Activated B cell treated with CpG ODN at 0.5 μM for 24 hours (primary cell): Measurements from ENCODE around the gene TIMP2. TPM values are rescaled to one million over a fixed set of nuclear protein-coding genes. Genes with fewer than 3 reads are reported as not detected.
"Not testable (repeated sequence)": the region's sequence is repeated elsewhere in the genome, so short reads cannot be mapped to it uniquely, and the experiment has no call there.

Experiments used
- ATAC-seq: fragments of 200-7000 bp; cut with Tn5 transposase; one replicate; pipeline ENCODE4 v1.10.0; 2021; ENCODE audit warnings: low read depth, mild to moderate bottlenecking, moderate library complexity
- CTCF ChIA-PET: fragments of 350-600 bp; sonication (Branson Sonifier 250); formaldehyde crosslinking; loops from one replicate; lab custom pipeline; 2021; ENCODE audit warnings: antibody characterized with exemption; lab: Charles Lee
- POLR2A ChIA-PET: fragments of 350-600 bp; sonication (Branson Sonifier 250); formaldehyde crosslinking; loops from one replicate; lab custom pipeline; 2021; ENCODE audit warnings: antibody characterized with exemption; lab: Charles Lee
- DNase-seq: peaks from one replicate; pipeline ENCODE4 v3.0.0; 2022
- H3K27ac Mint-ChIP-seq: one replicate; pipeline ENCODE4 v1.8.0; 2020; ENCODE audit warnings: mixed read lengths
- H3K27me3 Mint-ChIP-seq: one replicate; pipeline ENCODE4 v1.8.0; 2021; ENCODE audit warnings: mixed read lengths
- H3K36me3 Mint-ChIP-seq: one replicate; pipeline ENCODE4 v1.8.0; 2021; ENCODE audit warnings: low read depth, mixed read lengths
- H3K4me1 Mint-ChIP-seq: one replicate; pipeline ENCODE4 v1.8.0; 2021; ENCODE audit warnings: mixed read lengths
- H3K4me3 Mint-ChIP-seq: one replicate; pipeline ENCODE4 v1.8.0; 2020; ENCODE audit warnings: mild to moderate bottlenecking, mixed read lengths
- H3K9me3 Mint-ChIP-seq: one replicate; pipeline ENCODE4 v1.8.0; 2020; ENCODE audit warnings: mixed read lengths
- intact Hi-C: fragments of 100-400 bp; cut with micrococcal nuclease; formaldehyde crosslinking; loops from one replicate; pipeline ENCODE4 v1.15.1; 2024
- total RNA-seq: library from RNA; stranded (reverse); gene quantifications from 2 replicates; pipeline ENCODE4 v1.2.3, GENCODE V29; 2022
- TF ChIP-seq, protein P1 (sequence below): fragments of 200-600 bp; IDR thresholded peaks from one replicate; pipeline ENCODE4 v1.8.0; 2022; ENCODE audit warnings: antibody characterized with exemption, mild to moderate bottlenecking

The TIMP2 gene
- total RNA-seq, 1 donor from 2014 or later = 4.2 TPM

DNA sequence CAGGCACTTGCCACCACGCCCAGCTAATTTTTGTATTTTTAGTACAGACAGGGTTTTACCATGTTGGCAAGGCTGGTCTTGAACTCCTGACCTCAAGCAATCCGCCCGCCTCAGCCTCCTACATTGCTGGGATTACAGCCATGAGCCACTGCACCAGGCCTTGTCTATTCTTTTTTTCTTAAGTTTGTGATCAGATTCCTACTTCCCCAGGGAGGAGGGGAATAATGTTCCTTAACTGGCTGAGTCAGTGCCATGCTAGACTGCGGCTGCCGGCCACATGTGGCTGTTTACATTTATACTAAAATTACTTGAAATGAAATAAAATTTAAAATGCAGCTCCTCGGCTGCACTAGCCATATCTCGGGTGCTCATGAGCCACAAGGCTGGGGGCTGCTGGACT lies 56.8 kb downstream of the TIMP2 start:
- TF ChIP-seq, protein P1, sequence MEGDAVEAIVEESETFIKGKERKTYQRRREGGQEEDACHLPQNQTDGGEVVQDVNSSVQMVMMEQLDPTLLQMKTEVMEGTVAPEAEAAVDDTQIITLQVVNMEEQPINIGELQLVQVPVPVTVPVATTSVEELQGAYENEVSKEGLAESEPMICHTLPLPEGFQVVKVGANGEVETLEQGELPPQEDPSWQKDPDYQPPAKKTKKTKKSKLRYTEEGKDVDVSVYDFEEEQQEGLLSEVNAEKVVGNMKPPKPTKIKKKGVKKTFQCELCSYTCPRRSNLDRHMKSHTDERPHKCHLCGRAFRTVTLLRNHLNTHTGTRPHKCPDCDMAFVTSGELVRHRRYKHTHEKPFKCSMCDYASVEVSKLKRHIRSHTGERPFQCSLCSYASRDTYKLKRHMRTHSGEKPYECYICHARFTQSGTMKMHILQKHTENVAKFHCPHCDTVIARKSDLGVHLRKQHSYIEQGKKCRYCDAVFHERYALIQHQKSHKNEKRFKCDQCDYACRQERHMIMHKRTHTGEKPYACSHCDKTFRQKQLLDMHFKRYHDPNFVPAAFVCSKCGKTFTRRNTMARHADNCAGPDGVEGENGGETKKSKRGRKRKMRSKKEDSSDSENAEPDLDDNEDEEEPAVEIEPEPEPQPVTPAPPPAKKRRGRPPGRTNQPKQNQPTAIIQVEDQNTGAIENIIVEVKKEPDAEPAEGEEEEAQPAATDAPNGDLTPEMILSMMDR = no peak
- ChIA-PET CTCF (interaction anchor here (0.8 kb wide), 1 partner anchor 103 kb away, joined by 3 read pairs; no protein-coding TSS in a partner anchor), POLR2A (interaction anchor here (0.7 kb wide), 1 partner anchor 961 kb away, joined by 4 read pairs; no protein-coding TSS in a partner anchor)

GRCh38 chr17:78867046-78867445 lies 58.1 kb downstream of the TIMP2 start:
- H3K27me3 Mint-ChIP-seq, intact Hi-C loops, H3K9me3 Mint-ChIP-seq, DNase-seq, H3K4me1 Mint-ChIP-seq, H3K4me3 Mint-ChIP-seq, H3K36me3 Mint-ChIP-seq, H3K27ac Mint-ChIP-seq, ATAC-seq, POLR2A ChIA-PET: not testable (repeated sequence)
- CTCF ChIA-PET = interaction anchor here (1.0 to 4.1 kb wide), 7 partner anchors 19 to 104 kb away, joined by 3 to 54 read pairs (median 9); no protein-coding TSS in a partner anchor

More for the DNA sequence above, 56.8 kb downstream of the TIMP2 start:
- ATAC-seq (no peak), DNase-seq (no peak)
- intact Hi-C loops = no loop called here
- Mint-ChIP-seq H3K36me3 (peaks cover 5% of the 10 kb centered on the region), H3K4me3 (no peak overlapping the region), H3K9me3 (no peaks in the 10 kb centered on the region), H3K27me3 (peaks cover 5% of the 10 kb centered on the region), H3K4me1 (peaks cover 3% of the 10 kb centered on the region), H3K27ac (no peak overlapping the region)

GRCh38 chr17:78865682-78866390 lies 59.4 kb downstream of the TIMP2 start:
- H3K27ac Mint-ChIP-seq = no peak overlapping the region
- peak; percentile 66 for DNase-seq
- H3K9me3 Mint-ChIP-seq = no peaks in the 10 kb centered on the region
- ATAC-seq = peak; percentile 81
- intact Hi-C loops = loop anchor here (1.0 kb wide), 3 partner anchors 23 to 105 kb away; partner anchors contain the start of gene TIMP2
- peaks cover 5% of the 10 kb centered on the region for H3K36me3 Mint-ChIP-seq
- peaks cover 5% of the 10 kb centered on the region for H3K27me3 Mint-ChIP-seq
- peaks cover 3% of the 10 kb centered on the region for H3K4me1 Mint-ChIP-seq
- ChIA-PET CTCF (interaction anchor here (0.8 to 4.1 kb wide), 17 partner anchors 8 to 177 kb away, joined by 3 to 54 read pairs (median 3); partner anchors contain the start of gene LGALS3BP), POLR2A (interaction anchor here (0.6 to 1.1 kb wide), 6 partner anchors 10 to 1156 kb away, joined by 3 to 7 read pairs (median 4); partner anchors contain the start of gene TIMP2)
- H3K4me3 Mint-ChIP-seq = no peak overlapping the region
- TF ChIP-seq, protein P1 = peak; percentile 34

- TF ChIP-seq, protein P1 = no peak
- no peaks in the 10 kb centered on the region for H3K9me3 Mint-ChIP-seq
- no peaks in the 10 kb centered on the region for H3K36me3 Mint-ChIP-seq
- no peak for DNase-seq
- CTCF ChIA-PET = interaction anchor here (1.3 to 4.1 kb wide), 2 partner anchors 25 to 107 kb away, joined by 8 to 40 read pairs; no protein-coding TSS in a partner anchor
- H3K27ac Mint-ChIP-seq = no peak overlapping the region
- intact Hi-C loops = no loop called here
- no peak overlapping the region for H3K4me3 Mint-ChIP-seq
- ATAC-seq = no peak
- POLR2A ChIA-PET = no interaction called here
- H3K27me3 Mint-ChIP-seq = peaks cover 5% of the 10 kb centered on the region
- peaks cover 3% of the 10 kb centered on the region for H3K4me1 Mint-ChIP-seq
Measured at GRCh38 chr17:78864117-78864516, 61.1 kb downstream of the TIMP2 start.

- TF ChIP-seq, protein P1 = no peak
- H3K4me1 Mint-ChIP-seq = peaks cover 3% of the 10 kb centered on the region
- no peak for ATAC-seq
- no peak overlapping the region for H3K4me3 Mint-ChIP-seq
- H3K36me3 Mint-ChIP-seq = no peaks in the 10 kb centered on the region
- POLR2A ChIA-PET = no interaction called here
- H3K27me3 Mint-ChIP-seq = peaks cover 5% of the 10 kb centered on the region
- DNase-seq = no peak
- H3K9me3 Mint-ChIP-seq = no peaks in the 10 kb centered on the region
- intact Hi-C loops = no loop called here
- CTCF ChIA-PET = no interaction called here
- no peak overlapping the region for H3K27ac Mint-ChIP-seq
Measured at GRCh38 chr17:78862073-78863023, 62.8 kb downstream of the TIMP2 start.
